Breast epithelium (tissue), 3 donors: Measurements from ENCODE around the gene DCD.

Experiments
- CTCF ChIP-seq, 3 donors: fragments of 450-650 bp; IDR thresholded peaks; one replicate each; pipeline ENCODE4 v1.5.1; 2016 to 2017; ENCODE audit warnings: antibody characterized with exemption in 3 of 3, mild to moderate bottlenecking in 3 of 3, moderate library complexity in 3 of 3
- POLR2A ChIP-seq: fragments of 450-650 bp; IDR thresholded peaks from one replicate; pipeline ENCODE4 v1.6.1; 2016; ENCODE audit warnings: antibody characterized with exemption, mild to moderate bottlenecking, moderate library complexity
- POLR2AphosphoS5 ChIP-seq, 3 donors: sonication (generic); formaldehyde crosslinking; IDR thresholded peaks; one replicate each; pipeline ENCODE4 v1.6.1; 2017; ENCODE audit warnings: antibody characterized with exemption in 3 of 3

DNA sequence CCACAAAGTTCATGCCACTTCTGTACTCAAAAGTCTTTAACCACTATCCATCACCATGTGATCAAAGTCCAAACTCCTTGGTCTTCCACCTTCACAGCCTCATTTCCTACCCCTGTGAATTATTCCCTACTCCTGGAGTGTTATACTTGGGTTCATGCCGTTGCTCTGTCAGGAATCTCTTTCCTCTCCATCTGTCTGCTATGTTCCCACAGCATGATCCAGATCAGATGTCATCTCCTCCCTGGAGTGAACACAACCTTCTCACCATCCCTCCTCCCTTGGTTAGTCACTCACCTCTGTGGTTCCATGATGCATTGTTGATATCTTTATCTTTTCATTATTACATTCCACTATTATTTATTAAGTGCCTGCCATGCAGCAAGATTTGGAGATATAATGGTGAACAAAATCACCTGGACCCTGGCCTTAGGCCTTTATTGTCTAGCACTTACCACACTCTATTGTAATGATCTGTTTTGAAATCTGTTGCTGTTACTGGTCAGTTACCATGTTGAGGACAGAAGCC lies 35.9 kb downstream of the DCD start:
- no peak for TF ChIP-seq CTCF (IDR thresholded peaks at IDR 0.05)
- TF ChIP-seq POLR2A: no peak
- no peak for TF ChIP-seq POLR2AphosphoS5 (IDR thresholded peaks at IDR 0.05)
